Gastroesophageal sphincter (tissue), 4 donors: ENCODE data around the gene TMEM240. TPM values are rescaled to one million over a fixed set of nuclear protein-coding genes. Genes with fewer than 3 reads are reported as not detected.
A peak's percentile ranks its signal among the peaks of the same experiment; 100 is the strongest.
"Not testable (repeated sequence)": the region's sequence is repeated elsewhere in the genome, so short reads cannot be mapped to it uniquely, and the experiment has no call there.

Source experiments
- ATAC-seq: fragments of 150-250 bp; one replicate; pipeline ENCODE4 v1.9.1; 2016; ENCODE audit warnings: mild to moderate bottlenecking, moderate library complexity
- H3K27ac ChIP-seq, 4 donors: fragments of 200-600 bp; sonication (generic) in 3 of 4; 1 replicate in 3 of 4; 2 replicates in 1 of 4; pipeline ENCODE4 v1.5.1; 2016 to 2019
- H3K27me3 ChIP-seq: fragments of 200-600 bp; sonication (generic); one replicate; pipeline ENCODE4 v1.5.1; 2019
- H3K36me3 ChIP-seq, 2 donors: fragments of 200-600 bp; sonication (generic); one replicate each; pipeline ENCODE4 v1.5.1; 2019; ENCODE audit warnings: control low read depth in 1 of 2
- H3K4me1 ChIP-seq, 3 donors: fragments of 200-600 bp; sonication (generic); 1 replicate in 2 of 3; 2 replicates in 1 of 3; pipeline ENCODE4 v1.5.1; 2016 to 2019; ENCODE audit warnings: control low read depth in 2 of 3
- H3K4me3 ChIP-seq, 2 donors: fragments of 200-600 bp; sonication (generic); one replicate each; pipeline ENCODE4 v1.5.1; 2019; ENCODE audit warnings: mild to moderate bottlenecking in 1 of 2, moderate library complexity in 1 of 2
- H3K9me3 ChIP-seq, 3 donors: fragments of 200-600 bp; sonication (generic); one replicate each; pipeline ENCODE4 v1.5.1; 2017 to 2019; ENCODE audit warnings: control low read depth in 2 of 3
- CTCF ChIP-seq, 4 experiments: fragments of 200-600 bp in 2 of 4; fragments of 450-650 bp in 2 of 4; sonication (generic) in 1 of 4; IDR thresholded peaks; one replicate each; pipeline ENCODE4 v1.5.1; 2017 to 2019; ENCODE audit warnings: antibody characterized with exemption in 4 of 4, mild to moderate bottlenecking in 2 of 4, moderate library complexity in 2 of 4
- EP300 ChIP-seq: sonication (generic); formaldehyde crosslinking; IDR thresholded peaks from one replicate; pipeline ENCODE4 v1.6.1; 2017; ENCODE audit warnings: antibody characterized with exemption, mild to moderate bottlenecking
- POLR2A ChIP-seq, 2 donors: fragments of 450-650 bp; IDR thresholded peaks; one replicate each; pipeline ENCODE4 v1.6.1; 2017; ENCODE audit warnings: antibody characterized with exemption in 2 of 2, mild to moderate bottlenecking in 2 of 2, moderate library complexity in 1 of 2
- POLR2AphosphoS5 ChIP-seq: sonication (generic); formaldehyde crosslinking; IDR thresholded peaks from one replicate; pipeline ENCODE4 v1.6.1; 2017; ENCODE audit warnings: antibody characterized with exemption
- WGBS, 2 donors: methylation state at CpG; one replicate each; pipeline ENCODE4 v1.1.5; 2018; ENCODE audit warnings: low coverage in 1 of 2; 5-methylcytosine and 5-hydroxymethylcytosine counted together
- total RNA-seq, 4 donors: library from RNA; depleted of rRNA; stranded (reverse); fragments of >200 nt; gene quantifications; one replicate each; pipeline ENCODE4 v1.1.0, GENCODE V29; 2016

TMEM240 gene
- total RNA-seq, 4 donors from 2014 or later: 12.0 to 18.1 (median 14.4) TPM

- 88 to 100% methylated on average over 3 to 7 of the region's 19 CpGs for WGBS, 2 donors
- Histone ChIP-seq H3K27ac (no peak overlapping the region), H3K27me3 (no peaks in the 10 kb centered on the region), H3K36me3 (peaks cover 0 to 81% of the 10 kb centered on the region in 2 donors), H3K4me3 (no peak overlapping the region), H3K4me1 (no peaks in the 10 kb centered on the region), H3K9me3 (no peaks in the 10 kb centered on the region)
- TF ChIP-seq POLR2A (IDR thresholded peaks at IDR 0.05) (no peak), EP300 (no peak), CTCF (IDR thresholded peaks at IDR 0.05) (no peak), POLR2AphosphoS5 (no peak)
- no peak for ATAC-seq
These were observed 19.1 kb downstream of the TMEM240 start for GRCh38 chr1:1521331-1521730.

- H3K27me3 ChIP-seq, ATAC-seq, H3K4me1 ChIP-seq, H3K4me3 ChIP-seq, H3K27ac ChIP-seq, H3K9me3 ChIP-seq: not testable (repeated sequence)
- WGBS, 2 donors: no CpG with 5 or more reads among the region's 51 CpGs
- peaks cover 0 to 81% of the 10 kb centered on the region in 2 donors for H3K36me3 ChIP-seq
These were observed 20.5 kb downstream of the TMEM240 start for GRCh38 chr1:1519805-1520505.

GRCh38 chr1:1518621-1519007, 21.8 kb downstream of the TMEM240 start:
- H3K36me3 ChIP-seq: peaks cover 0 to 78% of the 10 kb centered on the region in 2 donors
- WGBS, 2 donors: no CpG with 5 or more reads among the region's 19 CpGs
- H3K9me3 ChIP-seq, H3K4me3 ChIP-seq, H3K4me1 ChIP-seq, H3K27me3 ChIP-seq, ATAC-seq, H3K27ac ChIP-seq: not testable (repeated sequence)

GRCh38 chr1:1517973-1518620, 22.3 kb downstream of the TMEM240 start:
- Histone ChIP-seq H3K4me1 (peaks cover 0 to 6% (median 4%) of the 10 kb centered on the region in 3 donors), H3K4me3 (no peak overlapping the region), H3K27me3 (no peaks in the 10 kb centered on the region), H3K9me3 (no peaks in the 10 kb centered on the region), H3K27ac (no peak overlapping the region), H3K36me3 (peaks cover 0 to 73% of the 10 kb centered on the region in 2 donors)
- TF ChIP-seq CTCF (IDR thresholded peaks at IDR 0.05) (no peak), EP300 (no peak), POLR2A (IDR thresholded peaks at IDR 0.05) (no peak), POLR2AphosphoS5 (no peak)
- 92 to 93% methylated on average over 2 to 3 of the region's 28 CpGs for WGBS, 2 donors
- ATAC-seq: no peak

GRCh38 chr1:1516923-1517322, 23.5 kb downstream of the TMEM240 start:
- H3K27ac ChIP-seq, H3K4me3 ChIP-seq, ATAC-seq, H3K4me1 ChIP-seq, H3K9me3 ChIP-seq, H3K27me3 ChIP-seq: not testable (repeated sequence)
- WGBS, 2 donors: 100% methylated on average over 1 of the region's 14 CpGs; no CpG with 5 or more reads in 1 of the 2 donors
- peaks cover 0 to 61% of the 10 kb centered on the region in 2 donors for H3K36me3 ChIP-seq

GRCh38 chr1:1514376-1514775, 26.0 kb downstream of the TMEM240 start:
- not testable (repeated sequence) for H3K27ac ChIP-seq, H3K9me3 ChIP-seq, ATAC-seq, H3K4me3 ChIP-seq, H3K27me3 ChIP-seq
- WGBS, 2 donors: no CpG with 5 or more reads among the region's 16 CpGs
- peaks cover 0 to 39% of the 10 kb centered on the region in 2 donors for H3K36me3 ChIP-seq
- peaks cover 0 to 24% (median 8%) of the 10 kb centered on the region in 3 donors for H3K4me1 ChIP-seq

- ATAC-seq, H3K27ac ChIP-seq, H3K27me3 ChIP-seq, H3K9me3 ChIP-seq, H3K4me3 ChIP-seq: not testable (repeated sequence)
- WGBS, 2 donors: 55% methylated on average over 5 of the region's 18 CpGs; no CpG with 5 or more reads in 1 of the 2 donors
- H3K36me3 ChIP-seq: peaks cover 0 to 35% of the 10 kb centered on the region in 2 donors
- H3K4me1 ChIP-seq: peaks cover 0 to 24% (median 8%) of the 10 kb centered on the region in 3 donors
These were observed 26.7 kb downstream of the TMEM240 start for GRCh38 chr1:1513675-1514074.

- Histone ChIP-seq H3K36me3 (peaks cover 0 to 24% of the 10 kb centered on the region in 2 donors), H3K4me1 (peaks cover 0 to 24% (median 8%) of the 10 kb centered on the region in 3 donors), H3K27ac (peak overlapping the region in 3 of 4 donors; percentile 96 to 98 (median 96)), H3K4me3 (peak overlapping the region; percentile 93 to 95)
- 0% methylated on average over 2 of the region's 52 CpGs; no CpG with 5 or more reads in 1 of the 2 donors for WGBS, 2 donors
- not testable (repeated sequence) for H3K9me3 ChIP-seq, ATAC-seq, H3K27me3 ChIP-seq
These were observed 28.0 kb downstream of the TMEM240 start for GRCh38 chr1:1512425-1512824.
